Esophagus squamous epithelium (tissue), 5 donors: ENCODE results near the gene NR4A1. TPM values are rescaled to one million over a fixed set of nuclear protein-coding genes. Genes with fewer than 3 reads are reported as not detected.

ENCODE experiments used
- DNase-seq: peaks from one replicate; lab custom pipeline; 2025; lab: John Stamatoyannopoulos, UW
- H3K27ac ChIP-seq, 4 donors: fragments of 200-600 bp; sonication (generic); one replicate each; pipeline ENCODE4 v1.5.1; 2016 to 2019; ENCODE audit warnings: mild to moderate bottlenecking in 1 of 4
- H3K27me3 ChIP-seq, 4 donors: fragments of 200-600 bp; sonication (generic); 1 replicate in 3 of 4; 2 replicates in 1 of 4; pipeline versions ENCODE4 v1.5.1 to v1.6.0; 2017 to 2021; ENCODE audit warnings: antibody characterized with exemption in 1 of 4
- H3K36me3 ChIP-seq, 3 donors: fragments of 200-600 bp; sonication (generic); one replicate each; pipeline ENCODE4 v1.5.1; 2016 to 2019
- H3K4me1 ChIP-seq, 3 donors: fragments of 200-600 bp; sonication (generic); one replicate each; pipeline ENCODE4 v1.5.1; 2017 to 2019
- H3K4me3 ChIP-seq, 4 donors: fragments of 200-600 bp; sonication (generic); 1 replicate in 3 of 4; 2 replicates in 1 of 4; pipeline ENCODE4 v1.5.1; 2016 to 2019; ENCODE audit warnings: mild to moderate bottlenecking in 2 of 4, moderate library complexity in 1 of 4
- H3K9me3 ChIP-seq, 3 donors: fragments of 200-600 bp; sonication (generic); one replicate each; pipeline ENCODE4 v1.5.1; 2016 to 2019
- CTCF ChIP-seq, 6 experiments: fragments of 450-650 bp in 4 of 6; fragments of 200-600 bp in 2 of 6; sonication (generic) in 2 of 6; IDR thresholded peaks; one replicate each; pipeline ENCODE4 v1.5.1; 2016 to 2019; ENCODE audit warnings: antibody characterized with exemption in 6 of 6, mild to moderate bottlenecking in 4 of 6, moderate library complexity in 4 of 6
- POLR2A ChIP-seq, 4 donors: fragments of 450-650 bp; IDR thresholded peaks; one replicate each; pipeline ENCODE4 v1.6.1; 2017; ENCODE audit warnings: antibody characterized with exemption in 4 of 4, mild to moderate bottlenecking in 4 of 4, moderate library complexity in 3 of 4
- WGBS, 2 donors: methylation state at CpG; one replicate each; pipeline ENCODE4 v1.1.5; 2018; 5-methylcytosine and 5-hydroxymethylcytosine counted together
- intact Hi-C: fragments of 100-400 bp; cut with DNase I; formaldehyde crosslinking; loops from one replicate; pipeline ENCODE4 v1.15.0; 2022
- total RNA-seq, 4 donors: library from RNA; depleted of rRNA; stranded (reverse); fragments of >200 nt; gene quantifications; one replicate each; pipeline ENCODE4 v1.1.0, GENCODE V29; 2016
- donor health status: DM: yes; HTN: yes; CAD: no.

Gene NR4A1
- total RNA-seq, 4 donors from 2014 or later = 3.4 to 12.6 (median 5.6) TPM

- peaks cover 12 to 49% (median 26%) of the 10 kb centered on the region in 3 donors for H3K4me1 ChIP-seq
- H3K4me3 ChIP-seq = peak overlapping the region; percentile 7 to 63 (median 40)
- DNase-seq = no peak
- H3K9me3 ChIP-seq = no peaks in the 10 kb centered on the region
- H3K27me3 ChIP-seq = peaks cover 0 to 23% (median 0%) of the 10 kb centered on the region in 4 donors
- TF ChIP-seq CTCF (IDR thresholded peaks at IDR 0.05) = no peak
- TF ChIP-seq POLR2A (IDR thresholded peaks at IDR 0.05) = no peak
- 59 to 61% methylated on average over 10 to 13 of the region's 13 CpGs for WGBS, 2 donors
- H3K36me3 ChIP-seq = no peaks in the 10 kb centered on the region
- H3K27ac ChIP-seq = peak overlapping the region; percentile 71 to 94 (median 87)
- intact Hi-C loops = no loop called here
Observed at GRCh38 chr12:52033446-52034140, 17.6 kb upstream of the NR4A1 start.

GRCh38 chr12:52035190-52035589 lies 16.1 kb upstream of the NR4A1 start:
- no peak for TF ChIP-seq POLR2A (IDR thresholded peaks at IDR 0.05)
- DNase-seq = no peak
- H3K9me3 ChIP-seq = no peaks in the 10 kb centered on the region
- H3K36me3 ChIP-seq = no peaks in the 10 kb centered on the region
- intact Hi-C loops = no loop called here
- WGBS, 2 donors = 93 to 100% methylated on average over 4 of the region's 4 CpGs
- no peak overlapping the region for H3K4me3 ChIP-seq
- peaks cover 12 to 53% (median 26%) of the 10 kb centered on the region in 3 donors for H3K4me1 ChIP-seq
- peak overlapping the region in 1 of 4 donors; percentile 92 for H3K27ac ChIP-seq
- peaks cover 0 to 32% (median 0%) of the 10 kb centered on the region in 4 donors for H3K27me3 ChIP-seq

- intact Hi-C loops = no loop called here
- H3K27me3 ChIP-seq = peaks cover 0 to 32% (median 0%) of the 10 kb centered on the region in 4 donors
- H3K4me3 ChIP-seq = no peak overlapping the region
- no peak for TF ChIP-seq POLR2A (IDR thresholded peaks at IDR 0.05)
- TF ChIP-seq CTCF (IDR thresholded peaks at IDR 0.05) = no peak
- H3K27ac ChIP-seq = peak overlapping the region; percentile 56 to 95 (median 89)
- H3K36me3 ChIP-seq = no peaks in the 10 kb centered on the region
- peaks cover 12 to 53% (median 26%) of the 10 kb centered on the region in 3 donors for H3K4me1 ChIP-seq
- H3K9me3 ChIP-seq = no peaks in the 10 kb centered on the region
- no peak for DNase-seq
- WGBS, 2 donors = 83% methylated on average over 1 of the region's 2 CpGs; no CpG with 5 or more reads in 1 of the 2 donors
Observed at GRCh38 chr12:52035926-52036325, 15.3 kb upstream of the NR4A1 start.

GRCh38 chr12:52036587-52037171 lies 14.6 kb upstream of the NR4A1 start:
- WGBS, 2 donors = 10 to 12% methylated on average over 4 to 17 of the region's 53 CpGs
- Histone ChIP-seq H3K27me3 (peaks cover 0 to 32% (median 0%) of the 10 kb centered on the region in 4 donors), H3K36me3 (no peaks in the 10 kb centered on the region), H3K4me3 (peak overlapping the region; percentile 20 to 82 (median 58)), H3K27ac (peak overlapping the region; percentile 56 to 95 (median 89)), H3K4me1 (peaks cover 12 to 58% (median 28%) of the 10 kb centered on the region in 3 donors), H3K9me3 (no peaks in the 10 kb centered on the region)
- intact Hi-C loops = no loop called here
- DNase-seq = no peak
- TF ChIP-seq CTCF (IDR thresholded peaks at IDR 0.05) = no peak
- TF ChIP-seq POLR2A (IDR thresholded peaks at IDR 0.05) = peak in 2 of 4 donors; percentile 37 to 80

GRCh38 chr12:52037248-52037861 lies 13.9 kb upstream of the NR4A1 start:
- Histone ChIP-seq H3K36me3 (no peaks in the 10 kb centered on the region), H3K4me3 (peak overlapping the region; percentile 38 to 82 (median 58)), H3K27me3 (peaks cover 0 to 32% (median 0%) of the 10 kb centered on the region in 4 donors), H3K4me1 (peaks cover 12 to 58% (median 24%) of the 10 kb centered on the region in 3 donors), H3K9me3 (no peaks in the 10 kb centered on the region), H3K27ac (peak overlapping the region; percentile 75 to 95 (median 86))
- TF ChIP-seq POLR2A (IDR thresholded peaks at IDR 0.05) (no peak), CTCF (IDR thresholded peaks at IDR 0.05) (no peak)
- DNase-seq = no peak
- intact Hi-C loops = no loop called here
- WGBS, 2 donors = 7% methylated on average over 3 of the region's 59 CpGs; no CpG with 5 or more reads in 1 of the 2 donors
